GM19463 (cell line): ENCODE results near the gene ACVR1.

Experiments used
- ATAC-seq: cut with Tn5 transposase; IDR thresholded peaks from one replicate; pipeline ENCODE4 v1.9.1; 2021; ENCODE audit warnings: mild to moderate bottlenecking, moderate library complexity; ENCODE audit not compliant: unreplicated experiment

ACVR1 gene

DNA sequence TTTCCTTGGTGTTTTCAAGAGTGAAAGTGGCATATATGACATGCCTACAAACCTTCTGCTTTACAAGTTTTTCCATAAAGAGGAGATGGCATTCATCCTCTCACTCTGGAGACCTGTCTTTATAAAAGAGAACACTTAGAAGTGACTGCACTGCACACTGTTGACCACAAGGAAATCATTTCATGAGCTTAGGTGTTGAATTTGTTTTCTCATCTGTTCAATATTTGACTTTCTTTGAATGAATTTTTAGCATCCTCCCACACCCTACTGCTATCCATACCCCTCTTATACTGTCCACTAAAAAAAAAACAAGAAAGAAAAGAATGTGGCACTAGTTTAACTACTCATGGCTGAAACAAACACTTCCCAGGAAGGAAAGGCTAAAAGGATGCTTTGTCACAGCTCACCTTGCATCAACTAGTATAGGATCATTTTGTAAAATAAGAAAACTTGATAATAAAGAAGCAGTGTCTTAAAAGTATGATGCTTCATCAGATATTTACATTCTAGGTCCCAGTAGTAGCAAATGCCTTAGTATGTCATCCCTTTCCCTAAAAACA is 83.0 kb downstream of the ACVR1 start:
- ATAC-seq, result no peak

DNA sequence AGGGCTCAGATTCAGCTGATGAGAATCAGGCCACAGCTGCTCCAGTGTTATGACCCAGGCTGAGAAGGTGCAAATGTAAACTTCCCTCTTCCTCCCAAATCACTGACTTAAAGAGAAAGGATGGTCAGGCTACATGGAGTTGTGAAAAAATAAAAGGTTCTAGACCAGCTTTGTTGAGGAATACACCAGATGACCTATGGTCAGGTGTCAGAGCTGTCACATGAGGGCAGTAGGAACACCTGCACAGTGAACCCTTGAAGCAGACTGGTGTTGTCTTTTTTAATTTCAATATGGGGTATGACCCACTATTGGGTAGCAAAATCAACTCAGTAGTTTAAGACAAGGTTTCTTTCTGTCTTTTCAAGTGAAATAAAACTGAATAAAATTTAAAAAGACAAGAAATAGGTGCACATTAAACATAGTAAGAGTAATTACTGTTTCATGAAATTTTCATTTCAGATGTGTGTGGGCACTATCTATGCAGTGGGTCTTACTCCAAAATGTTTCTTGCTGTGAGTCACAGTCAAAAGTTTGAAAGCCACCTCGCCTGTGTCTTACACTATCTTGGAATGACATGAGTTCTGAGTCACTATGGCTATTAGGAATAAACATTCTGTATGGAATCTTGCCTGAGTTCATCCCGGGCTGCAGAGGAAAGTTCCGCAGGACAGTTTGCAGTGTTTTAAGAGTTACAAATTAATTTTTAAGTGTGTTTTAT is 83.6 kb downstream of the ACVR1 start:
- ATAC-seq, result no peak

DNA sequence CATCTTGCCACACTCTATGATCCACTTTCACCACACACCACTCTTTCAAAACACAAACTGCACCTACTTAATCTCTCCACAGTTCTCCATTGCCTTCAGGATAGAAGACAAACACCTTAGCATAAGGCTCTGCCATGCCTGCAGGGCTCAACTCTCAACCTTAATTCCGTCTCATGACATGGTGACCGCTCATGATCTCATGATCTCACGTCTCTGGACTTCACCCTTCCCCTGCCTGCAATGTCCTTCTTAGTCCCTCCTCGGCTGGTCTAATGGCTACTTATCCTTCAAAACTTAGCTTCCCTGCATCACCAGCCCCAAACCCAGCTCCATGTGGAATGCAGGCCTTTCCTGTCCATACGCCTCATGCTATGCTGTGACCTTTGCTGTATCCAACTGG is 85.3 kb downstream of the ACVR1 start:
- ATAC-seq, result no peak

DNA sequence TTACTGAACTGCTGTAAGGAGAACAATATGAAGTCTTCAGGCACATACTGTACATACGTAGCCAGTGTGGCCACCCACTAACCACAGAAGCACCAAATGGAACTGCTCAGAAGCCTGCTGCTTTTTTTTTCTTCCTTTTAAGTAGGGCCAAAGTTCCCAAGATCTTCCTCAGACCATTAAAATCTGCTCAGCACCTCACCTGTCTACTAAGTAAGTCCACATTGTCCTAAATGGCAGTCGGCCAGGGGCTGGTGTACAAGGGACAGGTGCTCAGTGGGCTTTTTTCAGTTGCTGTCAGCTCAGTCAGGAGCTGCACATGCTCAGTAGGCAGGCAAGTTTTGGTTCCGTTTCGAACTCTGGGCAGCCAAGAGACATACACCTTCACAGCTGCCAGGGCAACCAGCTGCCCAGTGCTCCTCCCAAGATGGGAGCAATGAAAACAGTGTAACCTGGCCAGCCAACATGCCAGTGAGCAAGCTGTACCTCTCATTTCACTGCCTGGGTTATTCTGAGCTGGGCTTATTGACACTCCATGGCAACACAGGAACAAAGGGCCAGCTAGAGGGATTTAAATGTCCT is 86.1 kb downstream of the ACVR1 start:
- no peak for ATAC-seq

DNA sequence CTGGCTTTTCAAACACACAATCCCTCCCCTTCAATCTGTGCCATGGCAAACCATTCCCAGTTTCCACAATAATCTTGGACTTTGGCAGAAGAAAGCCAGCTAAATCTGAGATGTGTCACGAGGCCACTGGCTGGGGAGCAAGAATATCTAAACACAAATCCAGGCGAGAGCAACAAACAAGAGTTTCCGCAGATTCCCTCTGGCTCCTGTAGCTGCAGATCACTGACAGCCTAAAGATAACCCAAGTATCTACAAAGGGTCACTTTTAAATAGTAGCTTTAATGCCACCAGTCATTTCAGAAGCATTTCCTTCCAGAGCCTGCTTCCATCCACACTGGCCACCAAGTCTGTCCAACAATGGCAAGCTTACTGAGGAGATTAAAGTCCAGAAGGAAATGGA is 86.9 kb downstream of the ACVR1 start:
- no peak for ATAC-seq

DNA sequence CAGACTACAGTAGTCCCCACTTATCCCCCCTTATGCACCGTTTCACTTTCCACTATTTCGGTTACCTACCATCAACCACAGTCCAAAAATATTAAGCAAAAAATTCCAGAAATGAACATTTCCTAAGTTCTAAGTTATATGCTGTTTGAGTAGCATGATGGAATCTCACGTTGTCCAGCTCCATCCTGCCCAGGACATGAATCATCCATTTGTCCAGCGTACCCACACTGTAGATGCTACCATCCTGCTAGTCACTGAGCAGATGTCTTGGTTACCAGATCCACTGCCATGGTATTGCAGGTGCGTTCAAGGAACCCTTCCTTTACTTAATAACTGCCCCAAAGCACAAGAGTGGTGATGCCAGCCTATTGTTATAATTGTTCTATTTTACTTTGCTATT is 87.9 kb downstream of the ACVR1 start:
- no peak for ATAC-seq

DNA sequence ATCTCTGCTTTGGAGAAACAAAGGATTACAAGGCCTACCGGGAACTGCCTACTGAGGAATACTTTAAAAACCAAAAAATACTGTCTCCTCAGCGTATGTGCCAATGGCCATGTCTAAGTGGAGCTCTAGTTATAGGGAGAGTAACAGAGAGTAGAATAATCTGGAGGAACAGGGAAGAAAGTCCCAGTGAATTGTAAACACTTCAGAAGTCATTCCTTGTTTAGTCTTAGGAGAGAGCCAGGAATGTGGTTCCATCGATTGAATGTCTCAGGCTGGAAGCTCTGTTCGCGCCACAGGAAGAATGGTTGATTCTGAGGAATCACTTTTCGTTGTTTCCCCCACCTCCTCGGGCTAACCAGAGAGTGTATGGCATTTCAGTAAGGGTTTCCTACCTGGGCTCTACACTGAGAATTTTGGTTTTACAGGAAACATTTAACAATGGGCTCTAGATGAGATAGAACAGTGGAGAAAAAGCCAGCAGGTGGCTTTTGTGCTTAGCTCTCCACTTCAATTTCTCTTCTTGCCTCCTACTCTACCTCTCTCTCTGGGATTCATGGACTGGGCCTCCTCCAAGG is 88.7 kb downstream of the ACVR1 start:
- no peak for ATAC-seq

DNA sequence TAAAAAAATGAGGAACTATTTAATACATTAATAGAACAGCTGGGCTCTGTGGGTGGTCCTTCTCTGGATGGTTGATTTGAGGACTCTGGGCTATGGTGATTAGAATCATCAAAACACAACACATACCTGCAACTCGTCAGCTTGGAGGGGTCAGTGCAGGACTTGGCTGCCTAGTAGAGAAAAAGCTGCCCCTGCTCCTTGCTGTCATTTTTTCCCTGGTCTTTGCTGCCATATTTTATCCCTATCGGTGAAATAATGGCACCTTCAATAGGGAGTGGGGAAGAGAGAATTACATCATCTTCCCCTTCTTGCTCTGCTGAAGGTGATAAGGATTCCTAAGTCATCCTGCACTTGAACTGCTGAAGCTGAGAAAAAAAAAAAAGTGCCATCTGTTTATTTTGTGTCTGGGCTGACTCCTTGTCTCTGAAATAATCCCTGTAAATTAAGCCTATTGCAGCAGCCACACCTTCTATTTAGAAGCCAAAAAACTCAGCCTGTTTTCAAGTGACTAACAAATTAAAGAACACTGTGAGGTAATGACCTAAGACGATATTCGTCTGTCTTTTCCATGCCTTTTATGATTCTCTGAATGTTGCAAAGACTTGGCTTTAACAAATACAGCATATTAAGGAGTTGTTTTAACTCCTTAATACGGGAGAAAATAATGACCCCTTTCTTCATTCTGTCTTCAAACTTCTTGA is 89.3 kb downstream of the ACVR1 start:
- ATAC-seq, result no peak

DNA sequence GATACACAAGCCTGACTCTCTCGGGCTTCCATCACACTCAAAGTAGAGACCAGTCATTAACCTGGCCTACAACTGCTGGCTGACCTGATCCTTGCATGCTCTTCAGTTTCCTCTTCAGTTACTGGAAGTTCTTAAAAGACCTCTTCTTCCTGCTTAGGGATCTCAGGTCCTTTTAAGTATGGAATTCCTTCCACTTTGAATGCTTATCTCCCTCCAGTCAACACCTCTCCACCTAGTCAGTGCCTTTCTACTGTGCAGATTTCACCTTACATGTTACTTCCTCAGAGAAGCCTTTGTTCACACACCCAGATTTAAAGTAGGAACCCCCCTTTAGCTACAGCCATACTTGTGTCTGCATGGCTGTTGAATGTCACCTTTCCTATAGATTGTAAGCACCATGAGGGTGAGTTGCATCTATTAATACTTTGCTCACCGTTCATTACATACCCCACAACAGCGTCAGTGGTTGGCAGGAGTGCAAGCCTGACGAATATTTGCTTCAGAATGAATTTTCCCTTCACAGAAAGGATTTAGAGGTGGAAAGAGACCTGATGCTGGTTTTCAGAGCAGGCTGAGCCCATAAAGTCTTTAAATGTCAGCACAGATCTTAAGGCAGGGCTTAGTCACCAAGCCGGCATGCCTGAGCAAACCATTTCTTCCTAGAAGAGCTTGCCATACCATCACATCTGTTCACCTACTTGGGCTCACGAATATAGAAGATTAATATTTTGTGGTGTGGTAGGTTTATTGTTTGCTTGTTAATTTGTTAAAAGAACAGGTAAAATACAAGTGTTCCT is 90.1 kb downstream of the ACVR1 start:
- no peak for ATAC-seq

DNA sequence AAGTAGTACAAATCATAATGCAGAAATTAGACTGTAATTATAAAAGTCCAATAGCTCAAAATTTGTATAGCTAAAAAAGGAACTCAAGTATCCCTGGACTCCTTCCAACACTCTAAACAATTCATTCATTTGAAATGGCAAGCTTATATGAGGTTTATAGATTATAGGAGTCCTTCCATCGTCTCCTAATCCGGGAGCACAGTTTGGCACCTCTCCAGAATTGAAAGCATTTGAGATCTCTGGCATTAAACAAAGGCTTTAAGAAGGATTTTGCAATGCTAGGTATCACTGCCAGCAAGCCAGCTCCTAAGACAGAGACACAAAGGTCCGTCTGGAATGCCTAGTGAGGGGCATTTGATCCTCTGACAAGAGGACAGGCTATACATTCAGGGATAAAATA is 90.9 kb downstream of the ACVR1 start:
- ATAC-seq, result no peak

DNA sequence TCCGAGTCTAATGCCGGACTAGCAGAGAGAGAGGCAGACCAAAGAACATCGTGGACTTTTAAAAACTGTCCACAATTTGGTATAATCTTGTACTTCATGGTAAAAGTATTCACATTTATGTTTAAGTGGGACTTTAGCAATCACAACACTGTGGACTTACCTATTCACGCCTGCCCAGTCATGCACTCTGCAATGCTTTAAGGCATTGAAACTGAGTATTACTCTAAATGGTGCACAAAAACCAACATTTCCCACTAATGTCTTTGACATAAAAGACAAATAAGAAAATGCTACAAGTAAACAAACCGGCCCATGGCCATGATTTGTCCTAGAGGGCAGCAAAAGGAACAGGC is 91.3 kb downstream of the ACVR1 start:
- no peak for ATAC-seq

DNA sequence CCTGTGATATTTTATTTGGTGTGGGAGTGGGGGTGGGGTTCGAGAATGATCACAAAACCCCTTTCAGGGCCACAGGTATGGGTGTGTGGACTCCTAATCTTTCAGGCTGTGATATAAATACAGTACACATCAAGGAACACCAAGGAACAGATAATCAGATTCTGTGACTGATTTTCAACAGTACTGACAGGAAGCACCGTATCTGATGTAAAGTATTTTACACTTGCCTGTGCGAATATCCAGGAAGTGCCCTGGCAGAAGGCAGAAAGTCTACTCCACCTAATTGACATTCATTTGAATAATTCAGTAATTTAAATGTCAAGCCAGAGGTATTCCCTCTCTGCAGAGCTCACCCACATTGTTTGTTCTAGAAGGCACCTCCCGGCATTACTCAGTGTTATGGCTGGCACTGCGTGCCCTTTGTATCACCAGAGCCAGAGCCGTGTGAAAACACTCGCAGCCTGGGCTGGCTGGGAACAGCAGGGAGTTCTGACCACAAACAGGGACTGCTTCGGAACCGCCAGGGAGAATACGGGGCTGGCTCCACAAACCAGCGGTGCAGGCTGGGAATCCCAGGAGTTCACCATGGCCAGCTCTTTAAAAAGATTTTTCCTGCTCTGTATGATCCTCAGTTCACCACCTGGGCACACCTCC is 91.8 kb downstream of the ACVR1 start:
- ATAC-seq, result no peak

DNA sequence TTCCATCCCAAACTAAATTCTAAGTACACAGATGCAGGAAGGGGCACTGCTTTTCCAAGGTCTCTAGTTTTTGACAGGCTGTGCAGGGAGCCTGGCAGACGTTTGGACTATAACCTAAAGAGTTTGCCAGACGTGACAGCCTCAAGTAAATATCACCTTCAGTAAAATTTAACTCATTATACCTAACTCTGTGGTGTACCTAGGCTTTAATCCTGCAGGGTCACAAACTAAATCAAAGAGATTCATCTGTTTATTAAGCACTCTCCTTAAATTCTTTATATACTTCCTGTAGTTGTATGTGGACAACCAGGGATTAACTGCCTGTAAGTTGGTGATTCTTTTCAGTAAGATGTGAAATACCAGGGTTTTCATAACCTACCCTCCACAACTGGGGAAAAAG is 92.9 kb downstream of the ACVR1 start:
- no peak for ATAC-seq

DNA sequence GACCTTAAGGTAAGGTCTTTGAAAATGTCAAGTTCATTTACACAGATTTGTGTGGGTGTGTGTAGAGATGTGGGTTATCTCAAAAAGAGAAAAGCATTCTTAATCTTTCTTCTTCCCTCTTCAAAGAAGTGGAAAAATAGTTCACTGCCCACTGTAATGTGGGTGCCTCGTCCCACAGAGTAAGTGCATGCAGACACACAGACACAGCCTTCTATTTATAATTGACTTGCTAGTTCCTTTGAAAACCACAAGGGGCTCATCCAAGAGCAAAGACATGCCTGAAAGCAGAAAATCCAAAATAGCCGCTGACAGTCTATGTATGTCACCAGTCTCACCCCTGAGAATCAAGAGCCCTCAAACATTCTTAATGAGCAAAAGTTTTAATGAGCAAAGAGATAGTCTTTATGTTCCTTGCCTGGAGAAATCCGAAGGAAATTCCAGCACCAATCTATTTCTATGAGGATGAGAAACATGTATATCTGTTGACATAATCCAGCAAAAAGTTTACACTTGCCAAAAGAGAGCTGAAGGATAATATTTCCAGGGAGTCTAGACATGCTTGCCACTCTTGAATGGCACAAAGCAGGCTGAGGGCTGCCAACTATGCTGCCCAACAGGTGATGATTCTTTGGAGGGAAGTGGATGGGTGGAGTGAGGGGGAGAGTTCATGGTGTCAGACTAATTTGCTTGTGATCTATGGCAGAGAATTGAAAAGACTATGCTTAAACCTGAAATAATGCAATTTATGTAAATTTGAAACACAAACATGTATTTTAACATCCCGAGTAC is 93.9 kb downstream of the ACVR1 start:
- ATAC-seq, result no peak

DNA sequence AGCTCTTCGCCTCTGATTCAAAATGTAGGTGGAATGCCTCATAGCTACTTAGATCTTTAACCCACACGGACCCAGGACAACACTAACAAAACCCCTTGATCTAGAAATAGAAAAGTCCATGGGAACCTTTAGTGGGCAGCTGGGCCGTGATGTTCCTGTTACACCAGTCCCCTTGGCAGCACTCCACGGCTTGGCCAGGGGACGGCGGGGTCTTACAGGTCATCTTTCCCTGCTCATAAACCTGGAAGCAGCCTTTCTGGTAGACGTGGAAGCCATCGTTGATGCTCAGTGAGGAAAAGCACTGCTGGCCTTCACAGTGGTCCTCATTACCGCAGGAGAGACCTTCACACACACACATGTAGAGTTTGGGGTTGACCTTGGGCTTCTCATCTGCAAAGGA is 95.9 kb downstream of the ACVR1 start:
- ATAC-seq, result no peak

DNA sequence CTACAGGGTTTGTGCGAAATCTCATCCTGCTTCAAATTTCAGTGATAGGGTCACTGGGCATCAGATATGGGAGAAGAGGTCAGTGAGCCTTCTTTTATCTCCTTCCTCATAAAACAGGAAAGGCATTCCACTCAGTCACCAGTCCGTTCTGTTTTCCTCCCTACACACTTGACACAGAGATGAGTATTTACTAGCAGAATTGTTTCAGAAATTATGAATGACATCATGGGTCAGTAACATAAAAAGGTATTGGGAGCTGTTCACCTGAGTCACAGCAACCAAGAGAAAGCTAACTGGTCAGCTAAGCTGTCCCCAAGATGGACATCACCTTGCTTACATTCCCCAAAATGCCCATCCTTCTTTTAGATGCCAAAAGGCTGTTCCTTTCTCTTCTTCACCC is 96.3 kb downstream of the ACVR1 start:
- no peak for ATAC-seq

DNA sequence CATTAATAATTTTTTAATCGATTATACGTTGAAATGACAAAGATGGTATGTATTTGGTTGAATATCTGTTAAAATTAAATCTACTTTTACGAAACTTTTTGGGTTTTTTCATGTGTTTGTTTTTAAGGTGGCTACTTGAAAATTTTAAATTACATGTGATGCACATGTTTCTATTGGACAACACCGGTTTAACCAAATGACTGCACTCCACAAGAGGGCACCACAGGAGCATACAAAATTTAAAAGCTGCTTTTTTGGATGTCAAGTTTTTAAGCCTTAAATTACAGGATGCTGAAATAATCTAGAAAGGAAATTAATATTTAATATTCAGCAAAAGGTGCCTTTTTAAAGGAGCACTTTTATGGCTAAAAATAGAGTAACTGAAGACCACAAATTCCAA is 98.7 kb downstream of the ACVR1 start:
- ATAC-seq, result no peak

DNA sequence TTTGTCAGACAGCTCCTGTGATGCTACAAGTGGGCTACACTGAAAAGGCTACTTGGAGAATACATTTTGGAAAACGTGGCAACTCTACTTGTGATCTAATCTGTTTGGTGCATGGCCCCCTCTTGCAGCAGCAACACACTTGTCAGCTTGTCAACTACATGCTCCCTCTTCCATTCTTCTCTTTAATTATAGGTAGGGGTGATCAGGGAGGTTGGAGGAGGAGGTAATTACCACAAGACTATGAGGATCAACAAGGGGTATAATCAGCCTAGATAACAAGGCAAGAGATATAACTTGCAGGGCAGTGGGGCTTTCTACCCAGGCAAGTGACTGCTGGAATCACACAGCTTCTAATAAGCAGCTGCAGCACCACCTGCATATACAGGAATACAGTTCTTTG is 104.9 kb downstream of the ACVR1 start:
- ATAC-seq, result no peak

DNA sequence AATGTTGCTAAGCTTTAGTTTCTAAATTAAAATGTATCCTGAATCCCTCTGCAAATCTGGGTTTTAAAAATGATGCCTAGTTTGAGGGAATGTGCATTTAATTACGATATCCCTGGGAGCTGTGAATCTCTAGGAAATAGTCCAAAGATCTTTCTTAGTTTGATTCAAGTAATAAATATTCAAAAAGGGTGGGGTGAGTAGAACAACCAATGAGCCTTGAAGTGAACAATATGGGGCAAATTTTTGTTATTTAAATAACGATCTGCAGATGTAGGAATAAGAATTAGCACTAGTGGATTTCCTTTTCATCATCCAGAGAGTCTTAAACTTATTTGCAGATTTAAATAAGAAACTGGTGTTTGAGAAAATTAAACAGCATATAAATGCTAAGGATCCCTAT is 106.3 kb downstream of the ACVR1 start:
- ATAC-seq, result no peak

DNA sequence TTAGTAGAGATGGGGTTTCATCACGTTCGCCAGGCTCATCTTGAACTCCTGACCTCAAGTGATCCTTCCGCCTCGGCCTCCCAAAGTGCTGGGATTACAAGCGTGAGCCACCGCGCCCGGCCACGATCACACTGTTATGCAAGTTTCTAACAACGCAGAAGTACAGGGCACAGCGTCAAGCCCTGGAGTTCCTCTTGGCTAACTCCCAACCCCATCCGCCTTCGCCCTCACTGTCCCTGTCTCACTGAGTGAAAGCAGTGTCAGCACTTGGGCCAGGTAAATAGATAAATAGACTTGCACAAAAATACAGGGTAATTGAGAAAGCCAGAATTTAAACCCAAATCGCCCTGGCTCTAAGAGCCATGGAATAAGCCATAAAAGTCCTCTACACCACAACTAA is 111.7 kb downstream of the ACVR1 start:
- ATAC-seq, result no peak
